Stomach (tissue), 9 donors: Measurements from ENCODE around the gene USP32. TPM values are rescaled to one million over a fixed set of nuclear protein-coding genes. Genes with fewer than 3 reads are reported as not detected.
"Not testable (repeated sequence)": the region's sequence is repeated elsewhere in the genome, so short reads cannot be mapped to it uniquely, and the experiment has no call there.

Source experiments
- DNase-seq, 2 donors: peaks; one replicate each; pipeline versions ENCODE4 v3.0.0 to v3.0.0-alpha.2; 2013 to 2019
- H3K27ac ChIP-seq, 5 donors: fragments of 200-600 bp in 4 of 5; sonication (generic) in 4 of 5; one replicate each; pipeline ENCODE4 v1.5.1; 2013 to 2019; ENCODE audit warnings: mild to moderate bottlenecking in 1 of 5, moderate library complexity in 1 of 5
- H3K27me3 ChIP-seq, 3 donors: fragments of 200-600 bp; sonication (generic); one replicate each; pipeline ENCODE4 v1.5.1; 2017 to 2019; ENCODE audit warnings: mixed run types in 1 of 3
- H3K36me3 ChIP-seq, 4 donors: fragments of 200-600 bp; sonication (generic); 1 replicate in 3 of 4; 2 replicates in 1 of 4; pipeline ENCODE4 v1.5.1; 2016 to 2019
- H3K4me1 ChIP-seq, 4 donors: fragments of 200-600 bp; sonication (generic); one replicate each; pipeline ENCODE4 v1.5.1; 2016 to 2019
- H3K4me3 ChIP-seq, 4 donors: fragments of 200-600 bp; sonication (generic) in 3 of 4; one replicate each; pipeline ENCODE4 v1.5.1; 2016 to 2019; ENCODE audit warnings: mild to moderate bottlenecking in 1 of 4
- H3K9me3 ChIP-seq, 4 donors: fragments of 200-600 bp; sonication (generic); one replicate each; pipeline ENCODE4 v1.5.1; 2016 to 2019
- CTCF ChIP-seq, 7 experiments: fragments of 450-650 bp in 4 of 7; fragments of 200-600 bp in 3 of 7; sonication (generic) in 3 of 7; IDR thresholded peaks; one replicate each; pipeline ENCODE4 v1.5.1; 2016 to 2019; ENCODE audit warnings: antibody characterized with exemption in 7 of 7, control low read depth in 2 of 7, mild to moderate bottlenecking in 1 of 7
- EP300 ChIP-seq: sonication (generic); formaldehyde crosslinking; IDR thresholded peaks from one replicate; pipeline ENCODE4 v1.6.1; 2017; ENCODE audit warnings: antibody characterized with exemption
- POLR2A ChIP-seq, 4 donors: fragments of 450-650 bp; IDR thresholded peaks; one replicate each; pipeline ENCODE4 v1.6.1; 2016; ENCODE audit warnings: antibody characterized with exemption in 4 of 4, control low read depth in 2 of 4, mild to moderate bottlenecking in 1 of 4, moderate library complexity in 1 of 4
- POLR2AphosphoS5 ChIP-seq, 3 donors: sonication (generic); formaldehyde crosslinking; IDR thresholded peaks; one replicate each; pipeline ENCODE4 v1.6.1; 2016; ENCODE audit warnings: antibody characterized with exemption in 3 of 3
- WGBS, 5 donors: extraction: QIAGEN DNeasy Blood & Tissue Kit in 3 of 5; methylation state at CpG; one replicate each; pipeline versions ENCODE4 v1.1.5 to v1.1.7; 2013 to 2018; 5-methylcytosine and 5-hydroxymethylcytosine counted together
- intact Hi-C: fragments of 100-400 bp; cut with DNase I; formaldehyde crosslinking; loops from one replicate; pipeline ENCODE4 v1.15.1; 2023; ENCODE audit warnings: low total_unique reads
- polyA plus RNA-seq, 3 donors: library from polyadenylated mRNA; stranded (reverse); fragments of 200-250 nt; gene quantifications; one replicate each; pipeline ENCODE4 v1.2.3, GENCODE V29; 2013
- total RNA-seq, 5 donors: library from RNA; depleted of rRNA; stranded (reverse); fragments of >200 nt; gene quantifications; one replicate each; pipeline versions ENCODE4 v1.1.0 to v1.2.3, GENCODE V29; 2014 to 2016
- donor health status: healthy with polysubstance abuse.
- donor health status: Bipolar disorder and iron deficiency.
- donor health status: healthy.

USP32 gene
- total and polyA plus RNA-seq, 8 donors, result 7.5 to 70.9 (median 16.0) TPM

GRCh38 chr17:60421273-60422161 is 29.6 kb upstream of the USP32 start:
- no peak for TF ChIP-seq EP300
- TF ChIP-seq CTCF (IDR thresholded peaks at IDR 0.05), result peak in 5 of 7 experiments; percentile 87 to 93 (median 91)
- no peak for TF ChIP-seq POLR2A (IDR thresholded peaks at IDR 0.05)
- TF ChIP-seq POLR2AphosphoS5 (IDR thresholded peaks at IDR 0.05), result peak in 1 of 3 donors; percentile 38
- Histone ChIP-seq H3K9me3 (no peaks in the 10 kb centered on the region), H3K27me3 (no peaks in the 10 kb centered on the region), H3K4me1 (peaks cover 4 to 15% (median 10%) of the 10 kb centered on the region in 4 donors), H3K4me3 (peak overlapping the region; percentile 53 to 59 (median 56)), H3K27ac (peak overlapping the region in 4 of 5 donors; percentile 10 to 71 (median 46)), H3K36me3 (no peaks in the 10 kb centered on the region)
- 2 to 6% (median 2%) methylated on average over 20 to 66 of the region's 66 CpGs for WGBS, 5 donors
- DNase-seq, result peak; percentile 74 to 86
- intact Hi-C loops, result no loop called here

- H3K27ac ChIP-seq, H3K27me3 ChIP-seq, H3K9me3 ChIP-seq, H3K36me3 ChIP-seq, DNase-seq, intact Hi-C loops, H3K4me3 ChIP-seq: not testable (repeated sequence)
- H3K4me1 ChIP-seq, result peaks cover 4 to 15% (median 10%) of the 10 kb centered on the region in 4 donors
- WGBS, 5 donors, result 94 to 96% (median 95%) methylated on average over 7 of the region's 7 CpGs
These were observed 27.9 kb upstream of the USP32 start for GRCh38 chr17:60419875-60420274.

GRCh38 chr17:60419003-60419402 is 27.1 kb upstream of the USP32 start:
- intact Hi-C loops, H3K27me3 ChIP-seq, H3K27ac ChIP-seq, H3K9me3 ChIP-seq, DNase-seq, H3K4me3 ChIP-seq, H3K36me3 ChIP-seq: not testable (repeated sequence)
- WGBS, 5 donors, result 92 to 97% (median 95%) methylated on average over 4 of the region's 4 CpGs
- H3K4me1 ChIP-seq, result peaks cover 4 to 15% (median 10%) of the 10 kb centered on the region in 4 donors

- Histone ChIP-seq H3K9me3 (no peaks in the 10 kb centered on the region), H3K4me3 (no peak overlapping the region), H3K36me3 (no peaks in the 10 kb centered on the region), H3K27ac (no peak overlapping the region), H3K27me3 (no peaks in the 10 kb centered on the region), H3K4me1 (peaks cover 3 to 9% (median 5%) of the 10 kb centered on the region in 4 donors)
- DNase-seq, result no peak
- intact Hi-C loops, result no loop called here
- TF ChIP-seq EP300, result no peak
- 85 to 93% (median 92%) methylated on average over 2 of the region's 2 CpGs for WGBS, 5 donors
These were observed 24.5 kb upstream of the USP32 start for GRCh38 chr17:60416368-60416925.

GRCh38 chr17:60415146-60415545 is 23.2 kb upstream of the USP32 start:
- H3K36me3 ChIP-seq, result no peaks in the 10 kb centered on the region
- DNase-seq, result no peak
- TF ChIP-seq POLR2A (IDR thresholded peaks at IDR 0.05) (no peak), CTCF (IDR thresholded peaks at IDR 0.05) (no peak), POLR2AphosphoS5 (IDR thresholded peaks at IDR 0.05) (no peak), EP300 (no peak)
- WGBS, 5 donors, result 91 to 100% (median 94%) methylated on average over 1 of the region's 1 CpG
- no peaks in the 10 kb centered on the region for H3K27me3 ChIP-seq
- H3K9me3 ChIP-seq, result no peaks in the 10 kb centered on the region
- intact Hi-C loops, result no loop called here
- no peaks in the 10 kb centered on the region for H3K4me1 ChIP-seq
- H3K4me3 ChIP-seq, result no peak overlapping the region
- H3K27ac ChIP-seq, result no peak overlapping the region

- Histone ChIP-seq H3K27me3 (no peaks in the 10 kb centered on the region), H3K36me3 (no peaks in the 10 kb centered on the region), H3K4me3 (no peak overlapping the region), H3K27ac (no peak overlapping the region), H3K4me1 (no peaks in the 10 kb centered on the region), H3K9me3 (no peaks in the 10 kb centered on the region)
- 78 to 89% (median 87%) methylated on average over 3 of the region's 3 CpGs for WGBS, 5 donors
- no peak for DNase-seq
- intact Hi-C loops, result no loop called here
- TF ChIP-seq EP300, result no peak
- no peak for TF ChIP-seq POLR2A (IDR thresholded peaks at IDR 0.05)
- TF ChIP-seq CTCF (IDR thresholded peaks at IDR 0.05), result no peak
- no peak for TF ChIP-seq POLR2AphosphoS5 (IDR thresholded peaks at IDR 0.05)
These were observed 20.8 kb upstream of the USP32 start for GRCh38 chr17:60412701-60413100.
